OCI-LY3 (cell line): ENCODE data around the gene EWSR1.

ENCODE experiments used
- H2AFZ ChIP-seq: fragments of 200-600, 300-600 bp; shearing (Covaris generic); 2 replicates; pipeline ENCODE4 v1.6.0; 2014; ENCODE audit warnings: antibody characterized with exemption, low read depth, low read length
- H3K27ac ChIP-seq: fragments of 200-600, 300-600 bp; sonication (generic); 2 replicates; pipeline ENCODE4 v1.5.1; 2014; ENCODE audit warnings: mild to moderate bottlenecking, low read length, moderate library complexity, mixed read lengths
- H3K27me3 ChIP-seq: fragments of 200-600, 300-600 bp; sonication (generic); 2 replicates; pipeline ENCODE4 v1.6.1; 2014; ENCODE audit warnings: low read depth, low read length, mixed read lengths
- H3K36me3 ChIP-seq: fragments of 200-600, 300-600 bp; sonication (generic); replicated peaks from 2 replicates; pipeline ENCODE3; 2014; ENCODE audit warnings: low read depth, low read length, mixed read lengths
- H3K4me1 ChIP-seq: fragments of 300-600, 200-600 bp; sonication (generic); 2 replicates; pipeline ENCODE4 v1.6.1; 2014; ENCODE audit warnings: low read length, mixed read lengths
- H3K4me2 ChIP-seq: fragments of 200-600, 300-600 bp; sonication (generic); 2 replicates; pipeline ENCODE4 v1.6.1; 2014; ENCODE audit warnings: low read length, mixed read lengths
- H3K4me3 ChIP-seq: fragments of 300-600, 200-600 bp; sonication (generic); 2 replicates; pipeline ENCODE4 v1.5.1; 2014; ENCODE audit warnings: antibody characterized with exemption, mild to moderate bottlenecking, low read length, moderate library complexity
- H3K79me2 ChIP-seq: fragments of 300-600, 200-600 bp; shearing (Covaris generic); 2 replicates; pipeline ENCODE4 v1.6.1; 2014; ENCODE audit warnings: mild to moderate bottlenecking, low read length, mixed read lengths
- H3K9ac ChIP-seq: fragments of 300-600, 200-600 bp; shearing (Covaris generic); 2 replicates; pipeline ENCODE4 v1.6.0; 2014; ENCODE audit warnings: mild to moderate bottlenecking, low read length, moderate library complexity
- H3K9me3 ChIP-seq: fragments of 200-600, 300-600 bp; shearing (Covaris generic); 2 replicates; pipeline ENCODE4 v1.6.1; 2014; ENCODE audit warnings: low read length, mixed read lengths; ENCODE audit not compliant: insufficient read depth
- H4K20me1 ChIP-seq: fragments of 200-600, 300-600 bp; sonication (generic); 2 replicates; pipeline ENCODE4 v1.6.1; 2016; ENCODE audit warnings: low read length, mixed read lengths; ENCODE audit not compliant: insufficient read depth
- EZH2phosphoT487 ChIP-seq: fragments of 200-600 bp; shearing (Covaris generic); IDR thresholded peaks from 2 replicates; pipeline ENCODE4 v1.6.1; 2018; ENCODE audit warnings: antibody characterized with exemption, mixed run types, low read depth
- TF ChIP-seq, protein P1 (sequence below): fragments of 200-600, 300-600 bp; sonication (generic); IDR thresholded peaks from 2 replicates; pipeline ENCODE4 v1.5.1; 2014; ENCODE audit warnings: antibody characterized with exemption, low read length, low read depth

EWSR1 gene

DNA sequence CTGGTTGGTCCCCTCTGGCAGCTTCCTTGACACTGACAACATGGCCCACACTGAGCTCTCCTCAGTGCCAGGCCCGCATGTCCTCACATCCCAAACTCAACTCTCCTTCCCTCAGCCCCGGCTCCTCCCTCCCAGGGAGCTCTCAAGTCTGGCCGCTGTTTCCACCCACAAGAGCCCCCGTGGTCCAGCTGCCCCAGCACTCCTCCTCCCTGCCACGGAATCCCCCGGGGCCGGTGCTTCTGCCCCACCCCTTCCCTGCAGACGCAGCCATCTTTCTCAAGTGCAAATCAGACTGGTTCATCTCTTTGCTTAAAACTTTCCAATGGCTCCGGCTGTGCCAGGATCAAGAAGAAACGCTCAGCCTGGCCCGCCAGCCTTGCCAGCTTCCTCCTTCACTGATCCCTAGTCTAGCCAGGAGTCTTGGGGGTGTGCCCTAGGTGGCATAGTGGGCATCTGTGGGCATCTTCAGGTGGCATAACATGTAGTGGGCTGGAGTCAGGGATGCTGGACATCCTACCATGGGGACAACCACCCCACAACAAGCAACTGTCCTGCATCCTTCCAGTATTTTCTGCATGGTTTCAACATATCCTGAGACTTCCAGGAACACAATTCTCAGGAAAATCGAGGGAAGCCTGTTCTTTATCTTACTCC is 69.7 kb downstream of the EWSR1 start:
- H3K27me3 ChIP-seq, result no peaks in the 10 kb centered on the region
- H3K36me3 ChIP-seq, result peaks cover 68% of the 10 kb centered on the region
- H3K27ac ChIP-seq, result no peak overlapping the region
- no peak overlapping the region for H3K9ac ChIP-seq
- H3K4me1 ChIP-seq, result no peaks in the 10 kb centered on the region
- TF ChIP-seq EZH2phosphoT487, result no peak
- TF ChIP-seq, protein P1, sequence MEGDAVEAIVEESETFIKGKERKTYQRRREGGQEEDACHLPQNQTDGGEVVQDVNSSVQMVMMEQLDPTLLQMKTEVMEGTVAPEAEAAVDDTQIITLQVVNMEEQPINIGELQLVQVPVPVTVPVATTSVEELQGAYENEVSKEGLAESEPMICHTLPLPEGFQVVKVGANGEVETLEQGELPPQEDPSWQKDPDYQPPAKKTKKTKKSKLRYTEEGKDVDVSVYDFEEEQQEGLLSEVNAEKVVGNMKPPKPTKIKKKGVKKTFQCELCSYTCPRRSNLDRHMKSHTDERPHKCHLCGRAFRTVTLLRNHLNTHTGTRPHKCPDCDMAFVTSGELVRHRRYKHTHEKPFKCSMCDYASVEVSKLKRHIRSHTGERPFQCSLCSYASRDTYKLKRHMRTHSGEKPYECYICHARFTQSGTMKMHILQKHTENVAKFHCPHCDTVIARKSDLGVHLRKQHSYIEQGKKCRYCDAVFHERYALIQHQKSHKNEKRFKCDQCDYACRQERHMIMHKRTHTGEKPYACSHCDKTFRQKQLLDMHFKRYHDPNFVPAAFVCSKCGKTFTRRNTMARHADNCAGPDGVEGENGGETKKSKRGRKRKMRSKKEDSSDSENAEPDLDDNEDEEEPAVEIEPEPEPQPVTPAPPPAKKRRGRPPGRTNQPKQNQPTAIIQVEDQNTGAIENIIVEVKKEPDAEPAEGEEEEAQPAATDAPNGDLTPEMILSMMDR, result no peak
- H4K20me1 ChIP-seq, result no peaks in the 10 kb centered on the region
- no peak overlapping the region for H2AFZ ChIP-seq
- no peak overlapping the region for H3K4me2 ChIP-seq
- H3K9me3 ChIP-seq, result no peaks in the 10 kb centered on the region
- H3K4me3 ChIP-seq, result no peak overlapping the region
- H3K79me2 ChIP-seq, result no peaks in the 10 kb centered on the region

DNA sequence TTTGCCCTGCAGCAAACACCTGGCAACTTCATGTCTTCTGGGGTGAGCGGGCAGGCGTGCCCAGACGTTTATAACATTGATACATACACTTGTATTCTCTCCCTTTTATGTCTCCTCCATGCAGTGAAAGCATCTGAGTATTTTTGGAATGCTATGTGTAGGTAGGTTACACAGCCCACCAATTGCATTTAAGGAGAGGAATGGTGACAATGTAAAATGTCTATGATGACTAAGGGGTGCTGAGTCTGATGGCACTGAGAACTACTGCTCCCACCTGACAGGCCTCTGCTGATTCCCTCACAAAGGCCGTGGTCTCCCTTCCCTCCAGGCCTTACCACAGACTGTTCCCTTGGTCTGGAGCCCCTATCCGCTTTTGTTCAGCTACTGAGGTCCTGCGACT is 70.3 kb downstream of the EWSR1 start:
- no peak overlapping the region for H3K4me2 ChIP-seq
- H3K79me2 ChIP-seq, result no peaks in the 10 kb centered on the region
- H3K36me3 ChIP-seq, result peaks cover 72% of the 10 kb centered on the region
- H3K4me3 ChIP-seq, result no peak overlapping the region
- no peaks in the 10 kb centered on the region for H3K4me1 ChIP-seq
- H3K9ac ChIP-seq, result no peak overlapping the region
- H2AFZ ChIP-seq, result no peak overlapping the region
- H4K20me1 ChIP-seq, result 0 out of 2 replicates have a peak, but pooled peaks cover 1% of the 10 kb centered on the region
- no peak overlapping the region for H3K27ac ChIP-seq
- no peaks in the 10 kb centered on the region for H3K27me3 ChIP-seq
- no peaks in the 10 kb centered on the region for H3K9me3 ChIP-seq
- TF ChIP-seq, protein P1, result no peak
- no peak for TF ChIP-seq EZH2phosphoT487

DNA sequence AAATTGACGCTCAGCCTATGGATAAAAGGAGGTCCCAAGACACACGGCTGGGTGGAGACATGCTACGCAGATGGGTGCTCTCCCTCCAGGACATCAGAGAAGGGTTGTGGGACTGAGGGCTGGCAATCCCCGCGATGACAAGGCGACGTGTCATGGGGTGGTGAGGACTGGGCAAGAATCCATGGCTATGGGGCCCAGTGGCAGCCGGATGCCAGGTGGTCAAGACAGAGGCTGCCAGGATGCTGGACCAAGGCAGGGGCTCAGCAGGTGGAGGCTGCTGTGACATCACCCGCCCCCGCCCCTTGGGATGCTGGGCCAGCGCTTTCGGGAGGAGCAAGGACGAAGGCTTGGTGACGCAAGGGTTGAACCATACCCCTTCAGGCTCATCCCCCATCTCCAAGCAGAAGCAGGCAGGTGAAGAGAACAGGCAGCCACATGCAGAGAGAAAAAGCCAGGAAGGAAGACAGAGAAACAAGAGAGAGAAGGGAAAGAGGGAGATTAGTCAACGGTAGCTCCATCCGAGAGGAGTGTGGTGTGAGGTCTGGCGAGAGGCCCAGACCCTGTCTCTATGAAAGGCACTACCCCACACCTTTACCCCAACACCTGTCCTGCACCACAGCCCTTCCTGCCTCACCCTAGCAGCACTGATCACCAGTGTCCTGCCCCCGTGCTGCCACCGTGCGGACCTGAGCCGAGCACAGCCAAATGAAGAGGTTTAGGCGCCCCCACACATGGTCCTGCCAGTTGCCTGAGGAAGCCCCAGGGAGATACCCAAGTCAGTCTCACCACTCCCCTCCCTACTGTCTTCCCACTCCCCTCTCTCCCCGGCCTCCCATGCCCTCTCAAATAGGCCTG is 71.5 kb downstream of the EWSR1 start:
- TF ChIP-seq, protein P1, result no peak
- TF ChIP-seq EZH2phosphoT487, result no peak
- no peak overlapping the region for H3K4me3 ChIP-seq
- H4K20me1 ChIP-seq, result 0 out of 2 replicates have a peak, but pooled peaks cover 3% of the 10 kb centered on the region
- peaks cover 72% of the 10 kb centered on the region for H3K36me3 ChIP-seq
- H3K27ac ChIP-seq, result no peak overlapping the region
- no peaks in the 10 kb centered on the region for H3K79me2 ChIP-seq
- H3K9ac ChIP-seq, result no peak overlapping the region
- no peaks in the 10 kb centered on the region for H3K9me3 ChIP-seq
- H3K4me2 ChIP-seq, result no peak overlapping the region
- no peaks in the 10 kb centered on the region for H3K4me1 ChIP-seq
- H2AFZ ChIP-seq, result no peak overlapping the region
- H3K27me3 ChIP-seq, result no peaks in the 10 kb centered on the region

DNA sequence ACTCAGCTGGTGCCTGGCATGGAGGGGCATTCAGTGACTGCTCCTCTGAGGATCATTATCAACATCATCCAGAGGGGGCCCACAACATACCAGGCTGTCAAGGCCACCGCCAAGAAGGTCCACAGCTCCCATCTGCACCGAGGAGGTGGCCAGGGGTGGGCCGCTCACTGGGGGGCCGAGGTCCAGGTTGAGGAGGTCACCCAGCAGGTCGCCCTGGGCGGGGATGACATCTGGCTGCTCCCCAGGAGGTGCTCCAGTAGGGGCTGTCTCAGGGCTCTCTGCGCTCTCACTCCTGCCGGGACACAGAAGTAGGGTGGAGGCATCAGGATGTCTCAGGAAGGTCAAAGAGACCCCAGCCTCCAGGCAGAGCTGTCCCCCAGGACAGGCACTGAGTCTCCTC is 72.5 kb downstream of the EWSR1 start:
- H4K20me1 ChIP-seq, result 0 out of 2 replicates have a peak, but pooled peaks cover 3% of the 10 kb centered on the region
- no peak overlapping the region for H2AFZ ChIP-seq
- H3K4me3 ChIP-seq, result no peak overlapping the region
- peaks cover 70% of the 10 kb centered on the region for H3K36me3 ChIP-seq
- H3K4me2 ChIP-seq, result no peak overlapping the region
- no peaks in the 10 kb centered on the region for H3K27me3 ChIP-seq
- no peaks in the 10 kb centered on the region for H3K4me1 ChIP-seq
- H3K79me2 ChIP-seq, result no peaks in the 10 kb centered on the region
- H3K9ac ChIP-seq, result no peak overlapping the region
- no peak overlapping the region for H3K27ac ChIP-seq
- TF ChIP-seq, protein P1, result no peak
- no peak for TF ChIP-seq EZH2phosphoT487
- H3K9me3 ChIP-seq, result no peaks in the 10 kb centered on the region
